SK-N-MC (cell line): ENCODE data around the gene TPBGL.

Source experiments
- EZH2 ChIP-seq: fragments of 200-600 bp; sonication (generic); IDR thresholded peaks from one replicate; pipeline ENCODE4 v1.6.1; 2017; ENCODE audit warnings: antibody characterized with exemption
- FOXP2 ChIP-seq: optimal IDR thresholded peaks from 2 replicates; pipeline ENCODE3; 2011; ENCODE audit warnings: mild to moderate bottlenecking, moderate library complexity; ENCODE audit not compliant: insufficient read depth; ENCODE audit errors: extremely low read length, control extremely low read depth
- POLR2AphosphoS5 ChIP-seq: IDR thresholded peaks from 2 replicates; pipeline ENCODE4 v1.6.1; 2012; ENCODE audit warnings: mild to moderate bottlenecking, low read depth, low read length, borderline replicate concordance

GRCh38 chr11:75285776-75286360 lies 45.3 kb downstream of the TPBGL start:
- no peak for TF ChIP-seq POLR2AphosphoS5
- TF ChIP-seq EZH2 = no peak
- no peak for TF ChIP-seq FOXP2
